Measurements from ENCODE around the gene DNALI1.
A peak's percentile ranks its signal among the peaks of the same experiment; 100 is the strongest.
"Not testable (repeated sequence)": the region's sequence is repeated elsewhere in the genome, so short reads cannot be mapped to it uniquely, and the experiment has no call there.

Gene DNALI1

DNA sequence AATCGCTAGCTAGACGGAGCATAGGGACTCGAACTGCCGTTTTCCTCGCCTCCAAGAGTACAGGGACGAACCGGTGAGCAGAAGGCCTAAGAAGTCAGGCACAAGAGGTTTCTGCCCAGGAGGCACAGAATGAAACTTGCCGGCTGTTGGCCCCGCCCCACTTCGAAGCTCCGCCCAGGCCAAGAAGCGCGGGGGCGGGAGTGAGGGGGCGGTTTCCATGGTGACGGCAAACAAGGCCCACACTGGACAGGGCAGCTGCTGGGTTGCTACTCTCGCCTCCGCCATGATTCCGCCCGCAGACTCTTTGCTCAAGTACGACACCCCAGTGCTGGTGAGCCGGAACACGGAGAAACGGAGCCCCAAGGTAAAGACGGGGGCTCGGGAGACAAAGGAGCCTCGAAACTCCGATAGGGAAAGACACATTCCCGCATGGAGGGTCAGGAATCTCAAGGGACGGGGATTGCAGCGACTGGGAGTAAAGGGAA is at the start of gene DNALI1:
TSS of gene DNALI1 (plus strand) at position 229 of the 485 bp plus-strand sequence. CDS start at position 284, 55 bp downstream.
- peak; percentile 31 for DNase-seq

- no peak for DNase-seq
Observed at GRCh38 chr1:37509181-37509580, 47.6 kb upstream of the DNALI1 start.

GRCh38 chr1:37513795-37514349 is 42.9 kb upstream of the DNALI1 start:
- DNase-seq, result peak; percentile 80

- peak; percentile 94 for DNase-seq
Observed at GRCh38 chr1:37514350-37515184, 42.2 kb upstream of the DNALI1 start, which contains the start of gene MEAF6. Gene MEAF6 (minus strand): TSS chr1:37514766. CDS start chr1:37514746, 20 bp downstream.

DNA sequence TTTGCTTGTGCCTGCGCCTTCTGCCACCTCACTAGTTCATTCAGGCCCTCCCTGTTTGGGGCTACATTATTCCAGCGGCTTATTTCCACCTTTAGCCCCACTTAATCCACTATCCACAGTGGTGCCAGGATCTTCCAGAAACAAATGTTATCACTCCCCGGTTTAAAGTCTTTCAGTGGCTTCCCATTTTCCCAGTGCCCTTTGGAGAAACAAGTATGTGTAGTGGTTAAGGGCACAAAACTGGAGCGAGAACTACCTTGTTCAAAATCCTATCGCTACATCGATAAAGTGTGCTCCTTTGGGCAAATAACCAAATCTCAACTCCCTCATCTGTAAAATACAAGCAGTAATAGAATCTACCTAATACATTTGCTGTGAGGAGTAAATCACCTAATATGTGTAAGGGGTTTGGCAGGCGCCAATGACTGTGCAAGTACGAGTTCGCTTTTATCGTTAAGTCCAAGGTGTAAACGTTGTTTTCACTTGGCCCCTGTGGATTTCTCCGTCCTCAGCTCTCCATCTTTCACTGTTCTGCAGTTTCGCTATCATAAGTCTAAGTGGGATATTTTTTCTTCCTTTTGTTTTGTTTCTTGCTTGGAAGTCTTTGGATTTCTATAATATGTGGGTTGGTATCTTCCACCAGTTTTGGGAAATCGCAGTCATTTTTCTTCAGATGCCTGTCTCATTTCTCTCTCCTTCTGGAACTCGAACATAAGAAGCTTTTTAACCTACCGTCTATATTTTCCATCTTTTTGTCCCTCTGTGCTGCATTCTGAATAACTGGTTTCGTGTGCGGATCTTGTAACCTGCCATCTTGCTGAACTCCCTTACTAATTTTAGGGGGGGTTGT is 41.3 kb upstream of the DNALI1 start:
- no peak for DNase-seq

GRCh38 chr1:37517569-37517968 is 39.2 kb upstream of the DNALI1 start:
- DNase-seq, result no peak

GRCh38 chr1:37518241-37518640 is 38.5 kb upstream of the DNALI1 start:
- not testable (repeated sequence) for DNase-seq

DNA sequence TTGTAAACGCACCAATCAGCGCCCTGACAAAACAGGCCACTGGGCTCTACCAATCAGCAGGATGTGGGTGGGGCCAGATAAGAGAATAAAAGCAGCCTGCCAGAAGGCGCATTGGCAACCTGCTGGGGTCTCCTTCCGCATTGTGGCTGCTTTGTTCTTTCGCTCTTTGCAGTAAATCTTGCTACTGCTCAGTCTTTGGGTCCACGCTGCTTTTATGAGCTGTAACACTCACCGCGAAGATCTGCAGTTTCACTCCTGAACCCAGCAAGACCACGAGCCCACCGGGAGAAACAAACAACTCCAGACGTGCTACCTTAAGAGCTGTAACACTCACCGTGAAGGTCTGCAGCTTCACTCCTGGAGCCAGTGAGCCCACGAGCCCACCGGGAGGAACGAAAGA is 37.8 kb upstream of the DNALI1 start:
- not testable (repeated sequence) for DNase-seq

- DNase-seq, result no peak
Observed at GRCh38 chr1:37519613-37520012, 37.1 kb upstream of the DNALI1 start.

- not testable (repeated sequence) for DNase-seq
Observed at GRCh38 chr1:37529888-37530287, 26.9 kb upstream of the DNALI1 start.

DNA sequence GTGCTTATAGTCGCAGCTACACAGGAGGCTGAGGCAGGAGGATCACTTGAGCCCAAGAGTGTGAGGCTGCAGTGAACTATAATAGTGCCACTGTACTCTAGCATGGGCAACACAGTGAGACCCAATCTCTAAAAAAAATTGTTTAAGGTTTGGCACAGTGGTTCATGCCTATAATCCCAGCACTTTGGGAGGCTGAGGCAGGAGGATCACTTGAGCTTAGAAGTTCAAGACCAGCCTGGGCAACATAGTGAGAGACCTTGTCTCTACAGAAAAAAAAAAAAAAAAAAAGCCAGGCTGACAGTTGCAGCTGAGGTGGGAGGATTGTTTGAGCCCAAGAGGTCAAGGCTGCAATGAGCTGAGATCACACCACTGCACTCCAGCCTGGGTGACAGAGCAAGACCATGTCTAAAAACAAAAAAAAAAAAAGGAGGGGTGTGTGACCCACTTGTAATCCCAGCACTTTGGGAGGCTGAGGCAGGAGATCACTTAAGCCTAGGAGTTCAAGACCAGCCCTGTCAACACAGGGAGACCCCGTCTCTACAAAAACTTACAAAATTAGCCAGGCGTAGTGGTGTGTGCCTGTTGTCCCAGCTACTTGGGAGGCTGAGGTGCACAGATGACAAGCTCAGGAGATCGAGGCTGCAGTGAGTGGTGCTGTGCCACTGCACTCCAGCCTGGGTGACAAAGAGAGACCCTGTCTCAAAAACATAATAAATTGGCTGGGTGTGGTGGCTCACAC is 24.2 kb upstream of the DNALI1 start:
- not testable (repeated sequence) for DNase-seq

DNA sequence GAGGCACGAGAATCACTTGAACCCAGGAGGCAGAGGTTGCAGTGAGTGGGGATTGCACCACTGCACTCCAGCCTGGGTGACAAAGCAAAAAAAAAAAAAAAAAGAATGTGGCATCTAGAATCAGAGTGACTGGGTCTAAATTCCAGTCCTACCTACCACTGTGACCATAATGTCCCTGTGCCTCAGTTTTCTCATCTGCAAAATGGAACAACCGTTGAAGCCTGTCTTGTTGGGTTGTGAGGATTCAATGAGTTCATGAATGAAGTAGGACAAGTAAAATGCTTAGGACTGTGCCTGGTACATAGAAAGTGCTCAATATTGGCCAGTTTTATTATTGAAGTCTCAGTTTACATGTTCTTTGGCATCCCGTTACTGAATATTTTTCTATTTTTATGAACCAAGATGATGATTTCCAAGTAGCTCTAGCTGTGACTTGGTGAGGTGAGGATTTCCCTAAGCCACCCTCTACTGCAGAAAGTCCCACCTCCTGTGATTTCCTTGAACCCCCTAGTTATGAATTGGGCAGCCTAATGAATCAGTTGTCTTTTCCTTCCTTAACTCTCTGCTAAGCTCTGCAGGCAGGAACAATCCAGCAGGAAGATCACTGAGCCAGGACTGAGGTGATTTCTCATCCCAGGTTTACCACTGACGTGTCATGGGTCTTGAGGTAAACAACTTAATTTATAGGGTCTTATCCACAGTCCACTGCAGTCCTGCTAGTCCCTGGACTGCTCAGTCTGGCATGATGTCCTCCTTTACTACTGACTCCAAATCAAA is 23.2 kb upstream of the DNALI1 start:
- DNase-seq, result no peak

DNA sequence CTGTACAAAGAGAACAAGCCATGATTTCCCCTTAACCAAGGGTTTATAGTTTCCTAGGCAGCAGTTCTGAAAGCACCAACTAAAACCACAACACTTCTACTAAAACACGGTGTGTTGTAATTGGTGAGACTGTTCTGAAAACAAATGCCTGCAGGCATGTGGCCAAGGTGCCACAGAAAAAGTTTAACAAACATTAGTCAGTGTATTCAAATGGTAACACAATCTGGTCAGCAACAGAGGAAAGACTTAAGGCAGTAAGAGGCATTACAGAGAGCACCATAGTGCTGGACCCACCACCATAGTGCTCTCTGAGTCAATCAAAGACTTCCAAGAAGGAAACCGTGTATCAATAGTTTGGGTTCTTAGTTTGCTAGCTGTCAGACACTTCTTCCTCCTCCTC is 19.4 kb upstream of the DNALI1 start:
- no peak for DNase-seq

DNA sequence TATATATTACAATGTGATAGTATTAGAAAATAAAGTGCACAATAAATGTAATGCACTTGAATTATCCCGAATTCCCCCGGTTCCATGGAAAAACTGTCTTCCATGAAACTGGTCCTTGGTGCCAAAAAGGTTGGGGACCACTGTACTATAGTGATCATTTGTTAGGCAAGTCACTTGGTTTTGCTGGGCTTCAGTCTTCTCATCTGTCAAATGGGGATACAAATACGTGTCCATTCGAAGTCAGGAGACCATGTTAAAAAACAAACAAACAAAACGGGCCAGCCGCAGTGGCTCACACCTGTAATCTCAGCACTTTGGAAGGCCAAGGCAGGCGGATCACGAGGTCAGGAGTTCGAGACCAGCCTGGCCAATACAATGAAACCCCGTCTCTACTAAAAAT is 17.6 kb upstream of the DNALI1 start:
- not testable (repeated sequence) for DNase-seq

- DNase-seq, result no peak
Observed at GRCh38 chr1:37540036-37540785, 16.5 kb upstream of the DNALI1 start.

DNA sequence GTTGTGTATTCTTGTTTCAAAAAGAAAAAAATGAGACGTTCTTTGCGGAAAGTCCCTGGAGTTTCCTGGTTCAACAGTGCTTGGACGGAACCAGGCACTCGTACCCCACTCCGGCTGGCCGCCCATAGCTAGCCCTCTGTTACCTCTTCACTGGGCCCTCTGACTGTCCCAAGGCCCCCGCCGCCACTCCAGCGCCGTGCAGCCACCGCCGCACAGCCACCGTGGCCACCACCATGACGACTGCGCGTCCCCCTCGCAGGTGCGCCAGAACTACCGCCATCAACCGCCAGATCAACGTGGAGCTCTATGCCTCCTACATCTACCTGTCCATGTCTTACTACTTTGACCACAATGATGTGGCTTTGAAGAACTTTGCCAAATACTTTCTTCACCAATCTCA is 12.2 kb upstream of the DNALI1 start:
- DNase-seq, result no peak

DNA sequence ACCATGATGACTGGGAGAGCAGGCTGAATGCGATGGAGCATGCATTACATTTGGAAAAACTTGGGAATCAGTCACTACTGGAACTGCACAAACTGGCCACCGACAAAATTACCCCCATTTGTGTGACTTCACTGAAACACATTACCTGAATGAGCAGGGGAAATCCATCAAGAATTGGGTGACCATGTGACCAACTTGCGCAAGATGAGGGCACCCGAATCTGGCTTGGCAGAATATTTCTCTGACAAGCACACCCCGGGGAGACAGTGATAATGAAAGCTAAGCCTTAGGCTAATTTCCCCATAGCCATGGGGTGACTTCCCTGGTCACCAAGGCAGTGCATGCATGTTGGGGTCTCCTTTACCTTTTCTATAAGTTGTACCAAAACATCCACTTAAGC is 11.7 kb upstream of the DNALI1 start:
- no peak for DNase-seq

DNA sequence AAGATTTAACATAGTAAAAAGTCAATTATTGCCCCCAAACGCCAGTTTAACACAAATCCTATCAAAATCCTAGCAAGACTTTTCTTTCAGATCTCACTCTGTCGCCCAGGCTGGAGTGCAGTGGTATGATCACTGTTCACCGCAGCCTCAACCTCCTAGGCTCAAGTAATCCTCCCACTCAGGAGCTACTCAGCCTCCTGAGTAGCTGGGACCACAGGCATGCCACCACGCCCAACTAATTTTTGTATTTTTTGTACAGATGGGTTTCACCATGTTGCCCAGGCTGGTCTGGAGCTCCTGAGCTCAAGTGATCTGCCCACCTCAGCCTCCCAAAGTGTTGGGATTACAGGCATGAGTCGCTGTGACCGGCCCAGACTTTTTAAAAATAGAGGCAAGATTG is 7.4 kb upstream of the DNALI1 start:
- DNase-seq, result no peak

DNA sequence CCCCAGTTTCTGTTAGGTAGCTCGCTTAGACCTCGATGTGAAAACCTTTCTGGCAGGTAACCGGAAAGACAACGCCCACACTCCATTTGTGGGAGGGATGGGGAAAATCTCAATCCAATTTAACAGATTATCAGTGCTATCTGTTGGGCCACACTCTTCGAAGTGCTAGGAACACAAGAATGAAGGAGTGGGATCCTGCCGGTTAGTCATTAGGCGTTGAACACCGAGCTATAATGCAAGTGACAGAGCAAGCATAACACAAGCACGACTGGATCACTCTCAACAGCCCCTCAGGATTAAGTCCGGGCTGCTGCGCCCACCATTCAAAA is 3.2 kb upstream of the DNALI1 start:
- DNase-seq, result no peak

- peak; percentile 96 for DNase-seq
Observed at GRCh38 chr1:37553927-37554808, 2.6 kb upstream of the DNALI1 start, which contains the start of gene SNIP1. Gene SNIP1 (minus strand): TSS chr1:37554293. CDS start chr1:37554229, 64 bp downstream.
